Measurements from ENCODE around the gene STK11IP. TPM values are rescaled to one million over a fixed set of nuclear protein-coding genes. Genes with fewer than 3 reads are reported as not detected.

Gene STK11IP
- total and polyA plus RNA-seq, 2 of the 13 experiments (the other 11 are each of a cell fraction or from before 2014, with no cell fraction given): 12.8 to 24.0 TPM

GRCh38 chr2:219578811-219579613, 18.6 kb upstream of the STK11IP start (continued):
- TF ChIP-seq NAIF1 (CRISPR knock-in tag; IDR thresholded peaks at IDR 0.05; ENCODE audit: borderline replicate concordance): no peak
- peak; percentile 28 for TF ChIP-seq ZNF501 (CRISPR knock-in tag; IDR thresholded peaks at IDR 0.05)
- no peak for TF ChIP-seq NBN (conservative IDR thresholded peaks at IDR 0.05)
- no peak for TF ChIP-seq KAT2B (IDR thresholded peaks at IDR 0.05; ENCODE audit: borderline replicate concordance, low read depth, low read length)
- no peak for TF ChIP-seq MED13 (CRISPR knock-in tag; IDR thresholded peaks at IDR 0.05)
- TF ChIP-seq AHDC1 (CRISPR knock-in tag; IDR thresholded peaks at IDR 0.05; ENCODE audit: borderline replicate concordance): 0 out of 2 replicates have a peak, but pooled peaks have one; percentile 4
- 0 out of 2 replicates have a peak, but pooled peaks have one; percentile 44 for TF ChIP-seq ZNF335 (CRISPR knock-in tag; IDR thresholded peaks at IDR 0.05)
- 0 out of 2 replicates have a peak, but pooled peaks have one; percentile 25 for TF ChIP-seq ZNF12 (CRISPR knock-in tag; IDR thresholded peaks at IDR 0.05)
- 0 out of 2 replicates have a peak, but pooled peaks have one; percentile 24 for TF ChIP-seq HMGXB3 (CRISPR knock-in tag; IDR thresholded peaks at IDR 0.05; ENCODE audit: borderline replicate concordance)
- TF ChIP-seq ZNF281 (CRISPR knock-in tag; IDR thresholded peaks at IDR 0.05; ENCODE audit: borderline replicate concordance): peak; percentile 8; the same call in 1 of the 2 replicates
- peak; percentile 55 for TF ChIP-seq GATAD2A (CRISPR knock-in tag; IDR thresholded peaks at IDR 0.05)
- TF ChIP-seq ZKSCAN8 (CRISPR knock-in tag; IDR thresholded peaks at IDR 0.05; ENCODE audit: borderline replicate concordance): no peak
- 0 out of 2 replicates have a peak, but pooled peaks have one; percentile 19 for TF ChIP-seq ARID2 (CRISPR knock-in tag; IDR thresholded peaks at IDR 0.05; ENCODE audit: borderline replicate concordance)
- TF ChIP-seq SRY (CRISPR knock-in tag; IDR thresholded peaks at IDR 0.05): no peak
- no peak for TF ChIP-seq SOX13 (IDR thresholded peaks at IDR 0.05)
- 0 out of 4 replicates have a peak, but pooled peaks of 1 of the 2 experiments have one; percentile 35 for TF ChIP-seq SOX13 (CRISPR knock-in tag; conservative IDR thresholded peaks at IDR 0.05 in 1 of 2, IDR thresholded peaks at IDR 0.05 in 1 of 2)

All from HepG2 (cell line).